Prostate gland (tissue), 2 donors: ENCODE measurements around the gene NCAM1. TPM values are rescaled to one million over a fixed set of nuclear protein-coding genes. Genes with fewer than 3 reads are reported as not detected.
"Not testable (repeated sequence)": the region's sequence is repeated elsewhere in the genome, so short reads cannot be mapped to it uniquely, and the experiment has no call there.

Experiments
- DNase-seq: peaks from one replicate; pipeline ENCODE4 v3.0.0-alpha.2; 2019; ENCODE audit warnings: low spot score
- H3K27ac ChIP-seq, 2 donors: fragments of 200-600 bp; sonication (generic); 2 replicates each; pipeline ENCODE4 v1.5.1; 2017 to 2019
- H3K27me3 ChIP-seq: fragments of 200-600 bp; sonication (generic); replicated peaks from 2 replicates; pipeline ENCODE4 v1.5.1; 2019; ENCODE audit not compliant: insufficient read depth
- H3K36me3 ChIP-seq, 2 donors: fragments of 200-600 bp; sonication (generic); 1 replicate in 1 of 2; 2 replicates in 1 of 2; pipeline versions ENCODE4 v1.5.1 to v1.8.1; 2017 to 2019
- H3K4me1 ChIP-seq: fragments of 200-600 bp; sonication (generic); replicated peaks from 2 replicates; pipeline ENCODE4 v1.5.1; 2019
- H3K4me3 ChIP-seq, 2 donors: fragments of 200-600 bp; sonication (generic); 2 replicates each; pipeline ENCODE4 v1.5.1; 2017 to 2019
- H3K9me3 ChIP-seq: fragments of 200-600 bp; sonication (generic); 2 replicates; pipeline ENCODE4 v1.5.1; 2017
- POLR2A ChIP-seq: fragments of 450-650 bp; IDR thresholded peaks from one replicate; pipeline ENCODE4 v1.6.1; 2016; ENCODE audit warnings: antibody characterized with exemption, mild to moderate bottlenecking
- POLR2AphosphoS5 ChIP-seq: sonication (generic); formaldehyde crosslinking; IDR thresholded peaks from one replicate; pipeline ENCODE4 v1.6.1; 2017; ENCODE audit warnings: antibody characterized with exemption
- WGBS: methylation state at CpG from one replicate; pipeline ENCODE4 v1.1.5; 2018; 5-methylcytosine and 5-hydroxymethylcytosine counted together
- intact Hi-C: fragments of 100-400 bp; cut with DNase I; formaldehyde crosslinking; loops from one replicate; pipeline ENCODE4 v1.14.2; 2022
- total RNA-seq, 2 donors: library from RNA; depleted of rRNA; stranded (reverse); fragments of >200 nt; gene quantifications; one replicate each; pipeline ENCODE4 v1.1.0, GENCODE V29; 2016
- TF ChIP-seq, protein P1 (sequence below), 4 experiments: fragments of 200-600 bp in 2 of 4; fragments of 450-650 bp in 2 of 4; sonication (generic) in 2 of 4; IDR thresholded peaks; 1 replicate in 3 of 4; 2 replicates in 1 of 4; pipeline ENCODE4 v1.5.1; 2016 to 2019; ENCODE audit warnings: antibody characterized with exemption in 4 of 4, mild to moderate bottlenecking in 2 of 4, moderate library complexity in 2 of 4

NCAM1 gene
- total RNA-seq, 2 donors from 2014 or later, result 3.8 to 39.7 TPM

DNA sequence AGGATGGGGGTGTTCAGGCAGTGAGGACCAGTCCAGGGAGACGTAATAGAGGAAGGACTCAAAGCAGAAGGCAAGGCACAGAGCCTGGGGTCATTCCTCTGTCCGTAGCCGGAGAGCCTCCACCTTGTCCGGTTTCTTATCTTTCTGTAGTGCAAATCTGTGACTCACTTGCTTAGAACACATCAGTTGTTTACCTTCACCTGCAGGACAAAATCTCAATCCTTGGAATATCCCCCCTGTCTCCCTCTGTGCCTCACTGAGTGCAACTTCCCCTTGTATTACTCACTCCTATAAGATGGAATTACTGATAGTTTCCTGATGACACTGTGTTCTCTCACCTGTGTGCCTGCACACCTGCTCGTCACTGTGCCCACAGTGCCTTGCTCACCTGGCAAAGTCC, 332.7 kb downstream of the NCAM1 start:
- no peak overlapping the region for H3K4me3 ChIP-seq
- intact Hi-C loops, result no loop called here
- H3K27ac ChIP-seq, result no peak overlapping the region
- no peak for DNase-seq
- TF ChIP-seq POLR2AphosphoS5 (no peak), POLR2A (no peak)
- TF ChIP-seq, protein P1, sequence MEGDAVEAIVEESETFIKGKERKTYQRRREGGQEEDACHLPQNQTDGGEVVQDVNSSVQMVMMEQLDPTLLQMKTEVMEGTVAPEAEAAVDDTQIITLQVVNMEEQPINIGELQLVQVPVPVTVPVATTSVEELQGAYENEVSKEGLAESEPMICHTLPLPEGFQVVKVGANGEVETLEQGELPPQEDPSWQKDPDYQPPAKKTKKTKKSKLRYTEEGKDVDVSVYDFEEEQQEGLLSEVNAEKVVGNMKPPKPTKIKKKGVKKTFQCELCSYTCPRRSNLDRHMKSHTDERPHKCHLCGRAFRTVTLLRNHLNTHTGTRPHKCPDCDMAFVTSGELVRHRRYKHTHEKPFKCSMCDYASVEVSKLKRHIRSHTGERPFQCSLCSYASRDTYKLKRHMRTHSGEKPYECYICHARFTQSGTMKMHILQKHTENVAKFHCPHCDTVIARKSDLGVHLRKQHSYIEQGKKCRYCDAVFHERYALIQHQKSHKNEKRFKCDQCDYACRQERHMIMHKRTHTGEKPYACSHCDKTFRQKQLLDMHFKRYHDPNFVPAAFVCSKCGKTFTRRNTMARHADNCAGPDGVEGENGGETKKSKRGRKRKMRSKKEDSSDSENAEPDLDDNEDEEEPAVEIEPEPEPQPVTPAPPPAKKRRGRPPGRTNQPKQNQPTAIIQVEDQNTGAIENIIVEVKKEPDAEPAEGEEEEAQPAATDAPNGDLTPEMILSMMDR (IDR thresholded peaks at IDR 0.05), result no peak
- H3K27me3 ChIP-seq, result no peaks in the 10 kb centered on the region
- 93% methylated on average over 5 of the region's 5 CpGs for WGBS
- no peaks in the 10 kb centered on the region for H3K4me1 ChIP-seq
- H3K36me3 ChIP-seq, result no peaks in the 10 kb centered on the region
- no peaks in the 10 kb centered on the region for H3K9me3 ChIP-seq

DNA sequence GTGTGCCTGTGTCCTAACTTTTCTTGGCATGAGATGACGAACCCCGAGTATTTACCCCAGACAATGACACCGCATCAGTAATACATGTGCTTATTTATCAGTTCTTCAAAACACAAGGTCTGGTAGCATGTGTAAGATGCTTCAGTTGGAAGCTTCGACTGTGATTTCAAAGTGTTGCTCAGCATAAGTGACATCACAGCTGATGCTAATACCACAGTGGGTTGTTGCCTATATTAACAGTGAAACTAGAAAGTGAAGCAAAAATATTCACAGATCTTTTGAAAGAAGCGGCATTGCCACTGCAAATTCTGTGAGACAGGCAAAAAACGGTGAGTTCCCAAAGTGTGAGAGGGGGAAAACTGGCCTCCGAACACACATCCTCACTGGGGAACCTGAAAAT, 334.8 kb downstream of the NCAM1 start:
- no peaks in the 10 kb centered on the region for H3K36me3 ChIP-seq
- 77% methylated on average over 7 of the region's 7 CpGs for WGBS
- DNase-seq, result no peak
- H3K4me1 ChIP-seq, result no peaks in the 10 kb centered on the region
- no peak for TF ChIP-seq POLR2AphosphoS5
- TF ChIP-seq, protein P1 (IDR thresholded peaks at IDR 0.05), result no peak
- TF ChIP-seq POLR2A, result no peak
- no peak overlapping the region for H3K4me3 ChIP-seq
- intact Hi-C loops, result no loop called here
- no peak overlapping the region for H3K27ac ChIP-seq
- no peaks in the 10 kb centered on the region for H3K27me3 ChIP-seq
- no peaks in the 10 kb centered on the region for H3K9me3 ChIP-seq

DNA sequence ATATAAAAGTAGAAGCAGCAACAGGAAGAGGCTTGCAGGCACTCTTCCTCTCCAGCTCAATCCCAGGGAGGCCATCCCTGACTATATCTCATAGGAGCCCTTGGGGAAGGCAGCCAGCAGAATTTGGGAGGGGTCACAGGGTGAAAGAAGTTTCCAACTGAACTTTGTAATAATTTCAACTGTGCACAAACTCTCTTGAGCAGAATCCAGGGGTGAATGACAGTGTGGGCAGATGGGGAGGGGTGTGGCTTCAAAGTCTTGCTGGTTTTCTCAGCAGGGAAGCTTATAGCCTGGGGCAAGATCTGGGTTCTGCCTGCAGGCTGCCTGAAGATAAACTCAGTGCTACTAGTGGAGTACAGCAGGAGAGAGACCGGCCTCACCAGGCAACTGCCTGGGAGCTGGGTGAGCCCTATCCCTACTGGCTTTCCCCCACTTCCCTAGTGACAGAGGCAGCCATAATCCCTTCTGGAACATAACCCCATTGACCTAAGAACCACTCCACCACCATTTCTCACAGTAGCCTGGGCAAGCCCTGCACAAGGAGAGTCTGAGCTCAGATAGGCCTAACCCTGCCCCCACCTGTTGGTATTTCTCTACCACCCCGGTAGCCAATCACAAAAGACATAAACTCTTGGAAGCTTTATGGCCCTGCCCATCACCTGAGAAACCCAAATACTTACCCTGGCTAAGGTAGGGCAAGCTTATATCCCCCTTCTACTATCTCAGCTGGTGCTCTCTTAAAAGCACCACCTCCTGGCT, 335.4 kb downstream of the NCAM1 start:
- 74% methylated on average over 2 of the region's 2 CpGs for WGBS
- TF ChIP-seq, protein P1 (IDR thresholded peaks at IDR 0.05), result no peak
- TF ChIP-seq POLR2A (no peak), POLR2AphosphoS5 (no peak)
- H3K4me3 ChIP-seq, result no peak overlapping the region
- no peaks in the 10 kb centered on the region for H3K9me3 ChIP-seq
- H3K27me3 ChIP-seq, result no peaks in the 10 kb centered on the region
- no peaks in the 10 kb centered on the region for H3K4me1 ChIP-seq
- no peak for DNase-seq
- intact Hi-C loops, result no loop called here
- no peak overlapping the region for H3K27ac ChIP-seq
- no peaks in the 10 kb centered on the region for H3K36me3 ChIP-seq

DNA sequence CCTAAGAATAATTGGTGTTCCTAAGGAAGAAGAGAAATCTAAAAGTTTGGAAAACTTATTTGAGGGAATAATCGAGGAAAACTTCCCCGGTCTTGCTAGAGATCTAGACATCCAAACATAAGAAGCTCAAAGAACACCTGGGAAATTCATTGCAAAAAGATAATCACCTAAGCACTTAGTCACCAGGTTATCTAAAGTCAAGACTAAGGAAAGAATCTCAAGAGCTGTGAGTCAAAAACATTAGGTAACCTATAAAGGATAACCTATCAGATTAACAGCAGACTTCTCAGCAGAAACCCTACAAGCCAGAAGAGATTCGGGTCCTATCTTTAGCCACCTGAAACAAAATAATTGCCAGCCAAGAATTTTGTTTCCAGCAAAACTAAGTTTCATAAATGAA, 337.3 kb downstream of the NCAM1 start:
- H3K9me3 ChIP-seq, intact Hi-C loops: not testable (repeated sequence)

DNA sequence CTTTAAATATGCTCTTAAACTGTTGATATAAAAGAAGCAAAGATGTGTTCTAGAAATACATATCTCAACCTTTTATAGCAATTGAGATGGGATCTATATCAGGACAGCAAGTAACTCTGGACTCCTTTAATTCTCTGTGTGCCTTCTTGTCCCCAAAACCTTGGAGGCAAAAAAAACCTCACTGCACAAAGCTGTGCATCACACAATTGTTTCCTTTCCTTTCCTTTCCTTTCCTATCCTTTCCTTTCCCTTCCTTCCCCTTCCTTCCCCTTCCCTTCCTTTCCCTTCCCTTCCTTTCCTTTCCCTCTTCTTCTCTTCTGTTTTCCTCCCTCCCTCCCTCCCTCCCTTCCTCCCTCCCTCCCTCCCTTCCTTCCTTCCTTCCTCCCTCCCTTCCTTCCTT, 343.7 kb downstream of the NCAM1 start:
- H3K36me3 ChIP-seq, result no peaks in the 10 kb centered on the region
- H3K9me3 ChIP-seq, result no peaks in the 10 kb centered on the region
- H3K27me3 ChIP-seq, result no peaks in the 10 kb centered on the region
- intact Hi-C loops, result loop anchor here (2.0 kb wide), 1 partner anchor 426 kb away; no protein-coding TSS in a partner anchor
- H3K4me3 ChIP-seq, result no peak overlapping the region
- no peak for DNase-seq
- H3K27ac ChIP-seq, result no peak overlapping the region
- TF ChIP-seq, protein P1 (IDR thresholded peaks at IDR 0.05), result no peak
- TF ChIP-seq POLR2AphosphoS5 (no peak), POLR2A (no peak)
- no peaks in the 10 kb centered on the region for H3K4me1 ChIP-seq

More for the DNA sequence above, 337.3 kb downstream of the NCAM1 start:
- not testable (repeated sequence) for H3K36me3 ChIP-seq, H3K4me1 ChIP-seq, H3K4me3 ChIP-seq, H3K27ac ChIP-seq, H3K27me3 ChIP-seq, DNase-seq
- 93% methylated on average over 3 of the region's 3 CpGs for WGBS
